HG03175 (cell line): ENCODE measurements around the gene AKAP13.
"Not testable (repeated sequence)": the region's sequence is repeated elsewhere in the genome, so short reads cannot be mapped to it uniquely, and the experiment has no call there.

ENCODE experiments used
- ATAC-seq: cut with Tn5 transposase; IDR thresholded peaks from one replicate; pipeline ENCODE4 v1.9.1; 2021; ENCODE audit warnings: mild to moderate bottlenecking, moderate library complexity; ENCODE audit not compliant: unreplicated experiment

The AKAP13 gene

GRCh38 chr15:85583923-85584390, 203.6 kb downstream of the AKAP13 start:
- ATAC-seq, result peak; percentile 48

GRCh38 chr15:85584872-85585271, 204.5 kb downstream of the AKAP13 start:
- ATAC-seq, result peak; percentile 19

GRCh38 chr15:85586196-85586595, 205.8 kb downstream of the AKAP13 start:
- ATAC-seq, result not testable (repeated sequence)

GRCh38 chr15:85587707-85588411, 207.5 kb downstream of the AKAP13 start:
- no peak for ATAC-seq

- ATAC-seq, result no peak
These were observed 208.3 kb downstream of the AKAP13 start for GRCh38 chr15:85588677-85589076.

GRCh38 chr15:85589851-85590250, 209.4 kb downstream of the AKAP13 start:
- ATAC-seq, result no peak

GRCh38 chr15:85591622-85592021, 211.2 kb downstream of the AKAP13 start:
- ATAC-seq, result no peak

- no peak for ATAC-seq
These were observed 211.7 kb downstream of the AKAP13 start for GRCh38 chr15:85592148-85592547.

- no peak for ATAC-seq
These were observed 213.5 kb downstream of the AKAP13 start for GRCh38 chr15:85593809-85594445.

GRCh38 chr15:85595804-85596536, 215.6 kb downstream of the AKAP13 start:
- no peak for ATAC-seq

- ATAC-seq, result no peak
These were observed 216.9 kb downstream of the AKAP13 start for GRCh38 chr15:85597155-85597815.

GRCh38 chr15:85598219-85598618, 217.8 kb downstream of the AKAP13 start:
- no peak for ATAC-seq

GRCh38 chr15:85598718-85599398, 218.5 kb downstream of the AKAP13 start:
- ATAC-seq, result no peak

- ATAC-seq, result no peak
These were observed 219.6 kb downstream of the AKAP13 start for GRCh38 chr15:85600001-85600400.

GRCh38 chr15:85603160-85603559, 222.8 kb downstream of the AKAP13 start:
- ATAC-seq, result no peak

- ATAC-seq, result no peak
These were observed 223.3 kb downstream of the AKAP13 start for GRCh38 chr15:85603703-85604102.

- no peak for ATAC-seq
These were observed 223.8 kb downstream of the AKAP13 start for GRCh38 chr15:85604194-85604593.

- no peak for ATAC-seq
These were observed 226.3 kb downstream of the AKAP13 start for GRCh38 chr15:85606738-85607137.

- ATAC-seq, result no peak
These were observed 226.9 kb downstream of the AKAP13 start for GRCh38 chr15:85607141-85607806.

GRCh38 chr15:85607842-85608241, 227.4 kb downstream of the AKAP13 start:
- ATAC-seq, result no peak
